HG03558 (cell line): ENCODE data around the gene DRAXIN.

Experiments used
- ATAC-seq: cut with Tn5 transposase; IDR thresholded peaks from one replicate; pipeline ENCODE4 v1.9.1; 2021; ENCODE audit warnings: moderate number of reproducible peaks; ENCODE audit not compliant: unreplicated experiment; ENCODE audit errors: extremely low read depth

DRAXIN gene

DNA sequence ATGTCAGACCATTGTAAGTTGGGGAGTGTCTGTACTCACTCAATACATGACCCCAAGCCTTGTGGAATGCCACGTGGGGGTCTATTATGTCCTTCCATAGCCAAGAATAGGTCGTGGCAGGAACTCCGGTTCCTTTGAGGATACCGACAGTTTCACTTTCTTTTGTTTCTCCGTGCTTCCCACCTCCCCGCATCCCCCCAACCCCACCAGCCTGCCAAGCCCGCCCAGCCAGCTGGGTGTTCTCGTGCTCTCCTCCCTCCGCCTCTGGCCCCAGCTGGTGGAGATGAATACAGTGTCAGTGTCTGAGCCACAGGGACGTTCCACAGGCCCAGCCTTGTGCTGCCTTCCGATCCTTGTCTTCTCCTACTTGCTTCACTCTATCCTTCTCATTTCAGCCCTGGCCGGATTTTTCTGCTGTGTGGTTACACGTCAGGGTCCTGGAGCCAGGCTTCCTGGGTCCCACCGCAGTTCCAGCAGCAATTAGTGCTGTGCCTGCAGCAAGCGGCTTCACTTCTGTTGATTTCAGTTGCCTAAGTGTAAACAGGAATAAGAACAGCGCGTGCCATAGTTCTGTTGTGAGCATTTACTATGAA, 40.3 kb downstream of the DRAXIN start:
- no peak for ATAC-seq

DNA sequence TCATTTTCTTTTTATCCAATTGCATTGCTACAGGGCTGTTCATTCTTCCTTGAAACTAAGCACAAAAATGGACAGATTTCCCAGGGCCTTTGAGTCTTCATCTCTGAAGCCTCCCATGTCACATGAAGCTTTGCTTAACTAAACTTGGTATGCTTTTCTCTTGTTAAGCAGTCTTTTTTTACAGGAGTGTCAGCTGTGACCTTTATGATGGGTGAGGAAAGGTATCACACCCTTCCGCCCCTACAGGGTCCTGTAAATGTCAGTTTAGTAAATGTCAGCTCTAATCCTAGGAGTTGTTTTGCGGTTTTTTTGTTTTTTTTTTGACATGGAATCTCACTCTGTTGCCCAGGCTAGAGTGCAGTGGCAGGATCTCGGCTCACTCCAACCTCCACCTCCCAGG, 41.8 kb downstream of the DRAXIN start:
- no peak for ATAC-seq

DNA sequence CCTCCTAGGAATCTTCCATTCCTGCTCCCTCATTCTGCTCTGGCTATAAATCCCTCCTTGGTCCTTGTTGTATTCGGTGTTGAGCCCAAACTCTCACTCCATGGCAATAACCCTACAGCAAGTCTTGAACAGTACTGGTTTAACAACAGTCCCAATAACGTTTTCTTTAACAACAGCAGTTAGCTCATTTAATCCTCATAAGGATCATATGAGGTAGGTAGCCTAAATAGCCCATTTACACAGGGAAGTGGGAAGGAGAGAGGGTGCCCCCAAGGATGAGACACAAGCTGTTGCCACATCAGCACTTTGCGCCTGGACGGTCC, 44.0 kb downstream of the DRAXIN start:
- ATAC-seq: no peak

DNA sequence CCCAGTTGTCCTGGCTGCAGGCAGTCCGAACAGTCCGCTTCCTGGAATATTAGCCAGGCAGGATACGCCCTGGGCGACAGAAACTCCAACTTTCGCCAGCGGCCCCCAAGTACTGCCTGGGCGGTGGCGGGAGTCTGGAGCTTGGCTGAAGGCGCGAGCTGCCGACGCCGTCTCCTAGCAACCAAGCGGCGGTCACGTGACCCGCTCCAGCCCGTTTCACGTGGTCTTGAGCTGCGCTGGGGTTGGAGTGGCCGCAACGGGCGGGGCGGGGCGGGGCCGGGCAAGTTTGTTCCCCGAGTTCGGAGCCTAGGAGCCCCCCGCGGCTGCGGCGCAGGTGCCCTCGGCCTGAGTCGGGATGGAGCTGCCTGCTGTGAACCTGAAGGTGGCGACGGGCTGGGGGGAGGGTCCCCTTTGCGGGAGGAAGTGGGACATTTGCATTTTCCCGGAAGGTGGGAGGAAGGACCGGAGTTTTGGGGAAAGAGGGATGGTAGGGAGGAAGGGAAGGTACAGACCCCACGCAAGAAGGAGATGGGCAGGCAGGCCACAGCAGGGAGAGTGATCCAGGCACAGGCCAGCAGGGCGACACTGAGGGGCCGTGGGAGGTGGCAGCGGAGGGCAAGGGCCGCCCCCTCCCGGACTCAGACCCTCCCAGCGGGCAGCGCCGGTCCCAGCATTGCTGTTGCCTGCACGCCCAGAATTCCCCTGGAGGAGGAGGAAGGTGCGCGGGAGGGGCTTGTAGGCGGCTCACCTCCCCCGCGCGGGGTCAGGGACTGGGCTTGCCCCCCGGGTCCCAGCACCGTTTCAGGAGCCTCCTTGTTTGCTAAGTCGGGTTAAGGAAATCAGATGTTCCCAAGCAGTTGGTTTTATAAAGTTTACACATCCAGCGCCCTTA, 44.6 kb downstream of the DRAXIN start, which contains the start of gene AGTRAP:
TSS of gene AGTRAP (plus strand) at position 283 of the 892 bp plus-strand sequence. CDS start at position 356, 73 bp downstream.
- no peak for ATAC-seq

DNA sequence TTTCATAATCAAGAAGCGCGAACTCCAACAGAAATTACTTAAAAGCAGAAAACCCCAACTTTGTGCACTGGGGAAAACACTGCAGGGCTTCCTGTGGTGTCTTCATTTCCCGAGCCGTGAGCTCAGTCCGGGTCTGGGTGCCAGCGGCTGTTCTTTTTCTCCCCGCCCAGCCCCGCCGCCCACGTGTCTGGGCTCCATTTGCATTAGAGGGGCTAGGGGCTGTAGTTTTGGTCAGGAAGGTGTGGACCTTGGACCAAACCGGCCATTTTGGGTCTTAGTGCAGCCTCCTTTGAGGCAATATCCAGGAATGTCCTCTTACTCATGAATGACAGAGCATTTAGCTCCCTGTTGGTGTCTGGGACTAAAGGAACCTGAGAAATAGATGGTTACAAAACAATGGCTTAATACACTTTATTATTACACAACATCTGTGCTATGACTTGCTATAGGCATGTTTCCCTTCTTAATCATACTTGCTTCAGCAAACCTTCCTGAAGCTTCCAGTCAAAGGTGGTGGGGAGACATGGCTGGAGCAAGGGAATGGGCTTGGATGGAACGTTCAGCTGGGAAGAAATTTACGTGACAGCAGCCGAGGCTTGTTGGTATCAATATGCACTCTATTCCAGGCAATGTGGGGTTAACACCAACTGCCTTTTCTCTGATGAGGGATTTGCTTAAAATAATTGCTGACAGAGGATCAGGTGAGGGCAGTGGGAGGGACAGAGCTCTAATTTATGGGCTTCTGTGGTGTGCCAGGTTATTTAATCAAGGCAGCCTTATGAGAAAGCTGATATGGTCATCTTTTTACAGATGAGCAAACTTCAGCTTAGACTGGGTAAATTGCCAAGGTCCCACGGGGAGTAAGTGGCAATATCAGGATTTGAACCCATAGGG, 45.5 kb downstream of the DRAXIN start:
- no peak for ATAC-seq

DNA sequence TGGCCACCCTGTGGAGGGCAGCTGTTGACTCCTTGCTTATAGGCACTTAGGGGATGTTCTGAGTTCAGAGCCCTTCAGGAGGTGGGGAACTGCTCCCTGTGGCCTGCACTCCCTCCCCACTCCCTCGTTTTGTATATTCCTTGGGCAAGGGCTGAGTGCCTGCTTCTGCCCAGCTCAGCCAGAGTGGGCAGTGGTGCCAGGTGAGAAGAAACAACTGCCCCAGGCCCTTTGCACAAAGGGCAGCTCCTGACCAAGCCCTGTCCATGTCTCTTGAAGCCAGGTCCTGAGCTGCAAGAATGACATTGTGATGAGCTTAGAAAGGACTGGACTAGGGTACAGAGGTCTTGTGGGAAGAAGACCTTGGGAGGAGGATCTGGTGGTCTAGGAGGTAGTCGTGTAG, 46.6 kb downstream of the DRAXIN start:
- ATAC-seq: no peak

DNA sequence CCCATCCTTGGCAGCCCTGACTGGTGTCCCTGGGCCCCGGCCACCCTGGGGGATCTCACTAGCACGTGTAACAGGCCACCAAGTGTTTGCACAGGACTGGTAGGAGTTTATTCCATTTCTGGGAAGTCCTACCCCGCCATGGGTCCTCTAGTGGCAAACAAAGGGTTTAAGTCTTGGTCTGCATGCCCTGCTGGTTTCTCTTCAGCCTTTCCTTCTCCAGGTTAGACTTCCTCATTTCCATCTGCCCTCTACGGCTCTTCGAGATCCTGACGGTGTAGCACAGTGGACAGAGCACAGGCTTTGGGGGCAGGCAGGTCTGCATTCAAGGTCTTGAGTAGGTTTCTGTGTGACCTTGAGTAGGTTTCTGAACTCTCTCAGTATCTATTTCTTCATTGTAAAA, 47.3 kb downstream of the DRAXIN start:
- no peak for ATAC-seq

DNA sequence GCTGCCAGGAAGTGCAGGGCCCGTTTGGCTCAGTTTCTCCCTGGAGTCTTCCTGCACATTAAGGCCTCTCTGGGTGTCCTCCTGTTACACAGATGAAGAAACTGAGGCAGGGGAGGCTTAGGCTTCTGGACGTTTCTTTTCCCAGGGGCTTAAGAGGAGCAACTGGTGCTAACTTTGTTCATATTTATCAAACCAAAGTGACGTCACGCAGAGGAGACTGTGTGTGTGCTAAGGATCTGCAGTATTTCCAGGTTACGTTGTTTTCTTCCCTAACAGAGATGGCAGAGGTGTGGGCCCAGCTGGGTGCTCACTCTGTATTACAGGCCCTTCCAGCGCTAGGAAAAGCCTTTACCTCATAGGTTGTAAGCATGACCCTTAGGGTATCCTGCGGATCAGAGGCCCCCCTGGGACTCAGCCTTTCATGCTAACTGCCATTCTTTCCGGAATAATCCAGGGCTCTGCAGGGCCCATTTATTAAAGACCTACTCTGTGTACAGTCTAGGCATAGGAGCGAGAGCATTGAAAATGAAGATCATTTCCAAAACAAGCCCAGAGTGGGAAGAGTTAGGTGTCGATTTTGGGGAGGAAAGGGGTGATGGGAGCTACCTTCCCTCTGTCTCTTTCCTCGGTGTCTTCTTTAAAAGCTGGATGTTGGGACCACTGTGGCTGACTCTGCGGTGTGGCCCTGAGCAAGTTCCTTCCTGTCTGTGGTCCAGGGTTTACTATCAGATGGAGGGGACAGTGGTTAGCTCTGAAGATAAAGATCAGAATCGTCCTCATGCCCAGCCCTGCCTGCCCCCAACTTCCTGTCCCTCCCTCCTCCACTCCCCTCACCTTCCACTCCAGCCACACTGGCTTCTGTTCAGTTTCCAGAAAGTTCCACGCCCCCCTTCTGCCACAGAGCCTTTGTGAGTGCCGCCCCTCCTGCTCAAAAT, 49.0 kb downstream of the DRAXIN start:
- ATAC-seq: no peak

DNA sequence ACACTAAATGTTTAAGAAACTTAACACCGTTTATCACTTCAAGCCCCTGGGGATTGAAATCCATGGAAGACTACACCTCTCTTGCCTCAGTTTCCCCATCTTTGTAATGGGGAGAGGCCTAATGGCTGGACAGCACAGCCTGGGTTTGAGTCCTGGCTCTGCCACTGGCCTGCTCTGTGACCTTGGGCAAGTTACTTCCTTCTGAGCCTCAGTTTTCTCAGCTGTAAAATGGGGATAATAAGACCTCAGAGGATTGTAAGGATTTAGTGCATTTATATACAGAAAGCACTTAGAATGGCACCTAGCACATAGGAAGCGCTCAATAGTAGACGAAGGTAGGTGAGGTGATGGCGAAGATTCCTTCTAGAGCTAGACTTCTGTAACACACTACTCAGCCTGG, 50.0 kb downstream of the DRAXIN start:
- no peak for ATAC-seq

DNA sequence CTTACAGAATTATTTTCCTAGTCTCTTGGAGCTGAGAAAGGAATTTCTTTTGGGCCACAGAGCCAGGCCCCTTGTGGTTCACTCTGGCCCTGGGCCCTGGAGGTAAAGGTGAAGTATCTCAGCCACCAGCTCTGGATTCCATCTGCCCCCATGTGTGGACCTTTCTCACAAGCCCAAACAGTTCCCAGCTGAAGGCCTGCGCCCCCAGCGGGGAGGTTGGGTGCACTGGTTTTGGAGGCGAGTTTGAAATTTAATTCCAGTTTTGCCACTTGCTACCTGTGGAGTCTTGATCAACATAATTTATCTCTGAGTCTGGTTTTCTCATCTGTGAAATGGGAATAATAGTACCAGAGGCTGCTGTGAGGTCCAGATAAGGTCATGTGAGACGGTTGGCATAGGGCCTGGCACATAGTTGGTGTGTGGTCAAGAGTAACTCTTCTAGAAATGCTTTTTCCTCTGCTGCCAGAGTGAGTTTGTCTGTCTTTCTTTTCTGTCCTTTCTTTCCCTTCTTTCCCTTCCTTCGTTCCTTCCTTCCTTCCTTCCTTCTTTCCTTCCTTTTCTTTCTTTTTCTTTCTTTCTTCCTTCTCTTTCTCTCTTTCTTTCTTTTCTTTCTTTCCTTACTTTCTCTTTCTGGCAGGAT, 50.5 kb downstream of the DRAXIN start:
- ATAC-seq: no peak

DNA sequence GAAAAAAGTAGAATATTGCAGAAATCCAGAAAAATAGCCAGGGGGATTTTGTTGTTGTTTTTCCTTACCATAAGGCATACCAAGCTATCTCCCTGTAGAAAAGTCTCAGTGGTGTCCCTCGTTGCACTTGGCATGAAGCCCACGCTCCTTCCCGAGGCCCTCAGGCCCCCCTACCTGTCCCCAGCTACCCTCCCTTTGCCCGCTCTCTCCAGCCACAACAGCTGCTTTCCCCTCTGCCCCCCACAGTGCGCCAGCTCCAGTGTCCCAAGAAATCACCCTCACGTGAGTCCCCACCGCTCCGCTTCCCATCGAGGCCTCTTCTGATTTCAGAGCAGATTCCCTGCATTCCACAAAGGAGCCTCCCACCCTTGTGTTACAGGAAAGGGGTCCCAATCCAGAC, 52.8 kb downstream of the DRAXIN start:
- ATAC-seq: no peak

DNA sequence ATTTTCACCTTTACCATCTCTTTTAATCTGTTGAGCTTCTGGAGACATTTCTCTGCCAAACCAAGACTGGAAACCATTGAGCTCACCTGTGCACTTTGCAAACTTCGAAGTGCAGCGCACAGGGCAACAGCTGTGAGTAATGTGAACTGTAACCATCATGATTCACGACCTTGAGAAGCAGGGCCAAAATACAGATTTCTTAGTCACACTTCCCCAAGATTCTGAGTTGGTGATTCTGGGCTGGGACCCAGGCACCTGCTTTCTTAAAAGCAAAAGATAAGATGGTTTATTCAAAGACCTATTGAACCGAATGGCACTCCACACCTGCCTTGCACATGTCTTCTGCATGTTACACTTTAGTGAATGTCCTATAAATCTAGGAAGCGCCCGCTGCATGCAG, 54.6 kb downstream of the DRAXIN start:
- no peak for ATAC-seq

DNA sequence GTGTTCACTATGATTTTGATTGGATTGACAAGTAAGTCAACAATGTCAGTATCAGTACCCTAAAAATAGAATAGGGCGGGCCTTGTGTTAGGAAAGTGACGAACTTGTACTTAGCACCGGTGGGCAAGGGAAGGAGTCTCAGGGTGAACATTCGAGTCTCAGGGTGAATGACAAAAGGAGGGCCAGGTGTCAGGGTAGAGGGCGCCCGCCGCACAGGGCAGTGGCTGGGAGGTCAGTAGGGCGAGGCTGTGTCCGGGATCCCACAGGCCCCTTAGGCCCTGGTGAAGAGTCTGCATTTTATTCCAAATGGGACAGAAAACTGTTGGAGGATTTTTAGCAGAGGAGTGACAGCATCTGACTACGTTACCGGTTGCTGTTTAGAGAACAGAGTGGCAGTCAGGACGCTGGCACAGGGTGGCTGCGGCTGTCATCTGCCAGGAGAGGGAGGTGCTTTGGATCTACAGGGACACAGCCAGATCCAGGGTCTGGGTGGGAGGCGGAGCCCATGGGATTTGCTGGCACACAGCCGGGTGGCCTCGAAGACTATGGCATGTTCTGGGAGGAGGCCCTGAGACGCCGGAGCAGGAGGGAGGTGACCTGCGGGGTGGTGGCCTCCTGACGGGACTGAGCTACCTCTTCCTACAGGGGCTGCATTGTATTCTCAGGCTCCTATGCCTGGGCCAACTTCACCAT, 55.4 kb downstream of the DRAXIN start:
- ATAC-seq: no peak

DNA sequence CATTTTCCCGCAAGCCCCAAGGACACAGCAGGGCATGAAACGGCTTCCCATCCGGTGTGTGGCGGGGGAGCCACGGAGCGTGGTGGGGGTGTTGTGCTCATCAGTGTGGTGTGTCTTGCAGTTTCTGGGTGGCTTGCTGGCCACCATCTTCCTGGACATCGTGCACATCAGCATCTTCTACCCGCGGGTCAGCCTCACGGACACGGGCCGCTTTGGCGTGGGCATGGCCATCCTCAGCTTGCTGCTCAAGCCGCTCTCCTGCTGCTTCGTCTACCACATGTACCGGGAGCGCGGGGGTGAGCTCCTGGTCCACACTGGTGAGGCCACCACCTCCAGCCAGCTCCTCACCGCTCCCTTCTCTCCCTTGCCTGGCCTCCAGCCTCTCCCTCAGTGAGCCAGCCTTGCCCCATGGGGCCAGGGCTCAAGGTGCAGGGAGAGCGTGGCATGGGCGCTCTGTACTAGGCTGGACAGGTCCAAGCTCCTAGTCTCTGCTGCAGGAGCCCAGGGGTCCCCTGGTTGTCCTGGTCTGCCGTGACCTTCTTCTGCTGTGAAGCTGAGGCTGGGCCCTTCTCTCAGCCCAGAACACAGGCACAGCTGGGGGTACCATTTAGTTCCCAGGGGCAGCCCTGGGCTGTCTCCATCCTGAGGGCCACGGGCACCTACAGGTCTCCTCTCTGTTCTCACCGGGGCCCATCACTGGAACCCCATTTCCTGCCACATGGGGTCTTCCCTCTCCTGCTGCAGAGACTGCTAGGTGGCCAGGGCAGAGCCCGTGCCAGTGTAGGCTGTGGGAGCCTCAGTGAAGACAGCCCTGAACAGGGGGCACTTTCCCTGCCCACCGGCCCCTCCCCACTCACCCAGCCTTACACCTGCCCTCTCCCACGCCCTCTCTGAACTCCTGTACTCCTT, 57.0 kb downstream of the DRAXIN start:
- no peak for ATAC-seq

DNA sequence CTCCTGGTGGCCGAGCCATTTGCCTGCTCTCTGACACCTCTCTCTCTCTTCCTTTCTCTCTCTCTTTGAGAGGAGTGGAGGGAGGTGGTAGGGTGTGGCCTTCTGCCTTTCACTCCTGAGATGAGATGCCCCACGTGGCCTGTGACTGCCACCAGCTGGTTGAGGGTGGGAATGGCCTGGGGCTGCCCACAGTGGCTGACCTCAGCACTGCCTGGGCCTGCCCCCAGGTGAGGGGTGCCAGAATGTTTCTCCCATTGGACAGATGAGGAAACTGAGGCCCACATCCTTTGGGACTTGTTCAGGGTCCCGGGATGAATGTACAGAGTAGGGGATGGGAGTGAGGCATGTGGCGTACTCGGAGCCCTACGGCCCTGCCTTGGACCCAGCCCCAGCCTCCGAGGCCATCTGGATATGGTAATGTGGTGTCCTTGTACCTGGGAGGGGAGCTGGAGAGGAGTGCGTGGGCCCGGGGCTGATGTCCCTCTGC, 57.7 kb downstream of the DRAXIN start:
- ATAC-seq: no peak

DNA sequence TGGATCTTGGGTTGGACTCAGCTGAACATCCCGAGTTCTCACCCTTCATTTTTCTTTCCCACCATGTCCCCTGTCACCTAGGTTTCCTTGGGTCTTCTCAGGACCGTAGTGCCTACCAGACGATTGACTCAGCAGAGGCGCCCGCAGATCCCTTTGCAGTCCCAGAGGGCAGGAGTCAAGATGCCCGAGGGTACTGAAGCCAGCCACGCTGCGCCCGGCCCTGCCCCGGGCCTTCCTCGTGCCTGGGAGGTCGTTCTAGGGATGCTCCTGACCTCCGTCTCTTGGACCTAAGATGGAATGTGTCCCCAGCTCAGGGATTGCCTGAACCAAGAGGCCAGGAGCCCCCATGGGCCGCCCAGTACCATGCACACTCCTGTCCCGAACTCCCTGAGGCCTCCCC, 58.5 kb downstream of the DRAXIN start:
- no peak for ATAC-seq

DNA sequence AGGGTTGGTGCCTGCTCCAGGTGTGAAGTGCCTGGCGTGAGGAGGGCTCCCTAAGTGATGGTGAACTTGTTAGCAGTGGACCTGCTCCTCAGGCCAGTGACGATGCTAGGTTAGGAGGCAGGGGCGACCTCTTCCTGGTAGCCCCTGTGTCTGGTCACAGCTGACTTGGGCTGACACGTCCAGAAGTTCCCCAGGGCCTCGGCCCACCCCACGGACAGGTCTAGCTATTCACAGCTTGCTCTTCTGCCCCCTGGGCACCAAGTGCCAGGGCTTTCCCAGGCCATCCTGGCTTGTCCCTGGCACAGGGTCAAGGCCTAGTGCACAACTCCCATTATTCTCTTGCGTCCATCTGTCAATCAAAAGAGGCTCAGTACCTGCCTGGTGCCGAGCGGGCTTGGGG, 59.6 kb downstream of the DRAXIN start:
- ATAC-seq: no peak
